HG03565 (cell line): ENCODE data around the gene CKAP2.
"Not testable (repeated sequence)": the region's sequence is repeated elsewhere in the genome, so short reads cannot be mapped to it uniquely, and the experiment has no call there.

Experiments used
- ATAC-seq: cut with Tn5 transposase; IDR thresholded peaks from one replicate; pipeline ENCODE4 v1.9.1; 2021; ENCODE audit warnings: mild to moderate bottlenecking, moderate library complexity; ENCODE audit not compliant: unreplicated experiment

CKAP2 gene, protein sequence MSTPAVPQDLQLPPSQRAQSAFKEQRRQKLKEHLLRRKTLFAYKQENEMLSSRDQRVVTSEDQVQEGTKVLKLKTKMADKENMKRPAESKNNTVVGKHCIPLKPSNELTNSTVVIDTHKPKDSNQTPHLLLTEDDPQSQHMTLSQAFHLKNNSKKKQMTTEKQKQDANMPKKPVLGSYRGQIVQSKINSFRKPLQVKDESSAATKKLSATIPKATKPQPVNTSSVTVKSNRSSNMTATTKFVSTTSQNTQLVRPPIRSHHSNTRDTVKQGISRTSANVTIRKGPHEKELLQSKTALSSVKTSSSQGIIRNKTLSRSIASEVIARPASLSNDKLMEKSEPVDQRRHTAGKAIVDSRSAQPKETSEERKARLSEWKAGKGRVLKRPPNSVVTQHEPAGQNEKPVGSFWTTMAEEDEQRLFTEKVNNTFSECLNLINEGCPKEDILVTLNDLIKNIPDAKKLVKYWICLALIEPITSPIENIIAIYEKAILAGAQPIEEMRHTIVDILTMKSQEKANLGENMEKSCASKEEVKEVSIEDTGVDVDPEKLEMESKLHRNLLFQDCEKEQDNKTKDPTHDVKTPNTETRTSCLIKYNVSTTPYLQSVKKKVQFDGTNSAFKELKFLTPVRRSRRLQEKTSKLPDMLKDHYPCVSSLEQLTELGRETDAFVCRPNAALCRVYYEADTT

GRCh38 chr13:52454820-52455676, at the start of gene CKAP2:
TSS of gene CKAP2 (plus strand) at chr13:52455478. CDS start at chr13:52455557, 79 bp downstream.
- ATAC-seq: peak; percentile 65

DNA sequence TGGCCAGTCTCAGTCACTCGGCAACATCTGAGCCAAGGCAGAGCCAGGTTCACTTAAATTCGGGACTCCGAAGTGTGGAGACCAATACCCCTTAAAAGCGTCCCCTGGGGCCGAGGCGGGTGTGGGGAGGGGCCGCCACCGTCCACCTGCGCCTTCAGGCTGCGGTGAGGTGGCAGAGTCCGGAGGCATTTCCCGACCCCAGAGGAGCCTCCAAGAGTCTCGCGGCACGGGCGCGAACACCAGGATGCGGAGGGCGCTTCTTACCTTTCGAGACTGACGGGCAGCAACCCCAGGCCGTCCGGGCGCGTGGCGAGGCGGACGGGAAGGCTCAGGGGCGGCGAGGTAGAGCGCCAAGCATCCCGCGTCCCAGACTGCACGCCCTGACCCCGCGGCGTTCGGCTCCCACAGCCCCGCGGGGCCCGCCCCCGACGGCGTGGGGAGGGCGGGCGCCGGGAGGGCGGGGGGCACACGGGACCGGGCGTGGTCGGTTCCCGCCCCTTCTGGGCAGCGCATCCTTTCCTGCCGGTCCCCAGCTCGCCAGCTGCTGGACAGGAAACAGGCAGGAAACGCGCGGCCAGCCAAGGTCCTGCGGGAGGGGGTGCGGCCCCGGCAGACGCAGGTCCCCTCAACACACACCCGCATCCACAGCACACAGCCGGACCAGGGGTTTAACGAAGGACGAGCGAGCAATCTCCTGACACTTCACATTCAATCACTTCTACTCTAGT, 49.3 kb upstream of the CKAP2 start, which contains the start of gene THSD1:
TSS of gene THSD1 (minus strand) at position 406 of the 728 bp plus-strand sequence. CDS start 3,572 bp downstream, outside the sequence.
- ATAC-seq: no peak

DNA sequence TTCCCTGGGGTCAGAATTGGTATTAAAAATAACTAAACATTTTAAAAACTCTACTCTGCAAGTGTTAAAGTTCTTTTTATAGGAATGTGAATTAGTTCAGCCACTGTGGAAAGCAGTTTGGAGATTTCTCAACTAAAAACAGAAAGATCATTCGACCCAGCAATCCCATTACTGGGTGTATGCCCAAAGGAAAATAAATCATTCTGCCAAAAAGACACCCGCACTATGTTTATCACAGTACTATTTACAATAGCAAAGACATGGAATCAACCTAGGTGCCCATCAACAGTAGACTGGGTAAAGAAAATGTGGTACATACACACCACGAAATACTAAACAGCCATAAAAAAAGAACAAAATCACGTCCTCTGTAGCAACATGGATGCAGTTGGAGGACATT, 48.6 kb upstream of the CKAP2 start:
- ATAC-seq: no peak

DNA sequence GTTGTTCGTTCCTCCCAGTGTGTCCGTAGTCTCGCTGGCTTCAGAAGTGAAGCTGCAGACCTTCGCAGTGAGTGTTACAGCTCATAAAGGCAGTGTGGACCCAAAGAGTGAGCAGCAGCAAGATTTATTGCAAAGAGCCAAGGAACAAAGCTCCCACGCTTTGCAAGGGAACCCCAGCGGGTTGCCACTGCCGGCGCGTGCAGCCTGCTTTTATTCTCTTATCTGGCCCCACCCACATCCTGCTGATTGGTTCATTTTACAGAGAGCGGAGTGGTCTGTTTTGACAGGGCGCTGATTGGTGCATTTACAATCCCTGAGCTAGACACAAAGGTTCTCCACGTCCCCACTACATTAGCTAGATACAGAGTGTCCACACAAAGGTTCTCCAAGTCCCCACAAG, 47.8 kb upstream of the CKAP2 start:
- not testable (repeated sequence) for ATAC-seq

DNA sequence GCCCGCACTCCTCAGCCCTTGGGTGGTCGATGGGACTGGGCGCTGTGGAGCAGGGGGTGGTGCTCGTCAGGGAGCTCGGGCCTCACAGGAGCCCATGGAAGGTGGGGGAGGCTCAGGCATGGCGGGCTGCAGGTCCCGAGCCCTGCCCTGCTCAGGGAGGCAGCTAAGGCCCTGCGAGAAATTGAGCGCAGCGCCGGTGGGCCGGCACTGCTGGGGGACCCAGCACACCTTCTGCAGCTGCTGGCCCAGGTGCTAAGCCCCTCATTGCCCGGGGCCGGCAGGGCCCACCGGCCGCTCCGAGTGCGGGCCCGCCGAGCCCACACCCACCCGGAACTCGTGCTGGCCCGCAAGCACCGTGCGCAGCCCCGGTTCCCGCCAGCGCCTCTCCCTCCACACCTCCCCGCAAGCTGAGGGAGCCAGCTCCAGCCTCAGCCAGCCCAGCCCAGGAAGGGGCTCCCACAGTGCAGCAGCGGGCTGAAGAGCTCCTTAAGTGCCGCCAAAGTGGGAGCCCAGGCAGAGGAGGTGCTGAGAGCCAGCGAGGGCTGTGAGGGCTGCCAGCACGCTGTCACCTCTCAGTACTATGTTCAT, 47.1 kb upstream of the CKAP2 start:
- ATAC-seq: not testable (repeated sequence)

DNA sequence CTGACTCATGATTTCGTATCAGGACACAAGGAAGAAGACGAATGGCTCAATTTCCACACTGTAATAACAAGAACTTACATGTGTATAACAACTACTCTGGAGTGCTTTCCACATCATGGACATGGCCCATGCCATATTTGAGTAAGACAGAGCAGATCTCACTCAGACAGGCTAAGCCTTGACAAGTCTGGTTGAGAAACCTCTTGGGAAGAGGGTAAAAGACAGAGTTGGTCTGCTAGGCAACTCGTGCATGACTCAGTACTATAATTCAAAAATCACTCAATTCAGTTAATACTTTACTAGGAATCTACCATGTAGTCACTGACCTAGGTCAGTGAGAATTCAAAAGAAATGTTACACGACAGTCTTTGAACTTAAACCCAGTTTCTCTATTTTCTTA, 43.6 kb upstream of the CKAP2 start:
- ATAC-seq: peak; percentile 61

DNA sequence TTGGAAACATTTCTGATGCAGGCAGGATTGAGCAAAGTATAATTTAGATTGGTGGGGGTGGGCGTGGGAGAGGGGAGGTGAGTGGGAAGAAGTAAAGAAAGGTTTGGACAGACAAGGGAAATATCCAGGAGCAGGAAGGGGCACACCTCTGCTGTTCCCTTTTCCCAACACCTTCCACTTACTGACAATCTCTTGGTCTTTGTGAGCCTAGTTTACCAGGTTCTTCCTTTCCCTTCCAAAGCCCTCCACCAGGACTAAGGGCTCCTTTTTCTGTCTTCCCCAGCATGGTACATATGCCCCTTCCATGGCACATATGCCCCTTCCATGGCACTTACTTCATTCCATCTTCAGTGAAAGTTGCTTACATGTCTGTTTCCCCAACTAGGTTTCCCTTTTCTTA, 43.1 kb upstream of the CKAP2 start:
- ATAC-seq: no peak

DNA sequence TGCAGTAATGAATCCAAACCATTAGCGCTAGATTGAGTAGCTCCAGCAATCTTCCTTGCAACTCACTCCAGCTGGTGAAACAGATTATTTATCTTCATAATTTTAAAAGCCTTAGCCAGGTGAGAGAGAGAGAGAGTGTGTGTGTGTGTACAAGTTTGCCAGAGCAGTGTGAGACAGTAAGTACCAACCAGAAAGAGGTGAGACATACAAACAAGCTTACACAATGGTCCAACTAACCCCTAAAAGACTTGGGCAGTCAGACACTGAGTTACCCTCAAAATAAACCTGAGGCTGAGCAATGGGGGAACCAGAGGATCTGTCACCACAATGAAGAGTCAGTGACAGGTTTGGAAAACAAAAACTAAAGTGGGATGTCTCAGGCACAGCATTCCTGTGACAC, 41.2 kb upstream of the CKAP2 start:
- ATAC-seq: no peak

DNA sequence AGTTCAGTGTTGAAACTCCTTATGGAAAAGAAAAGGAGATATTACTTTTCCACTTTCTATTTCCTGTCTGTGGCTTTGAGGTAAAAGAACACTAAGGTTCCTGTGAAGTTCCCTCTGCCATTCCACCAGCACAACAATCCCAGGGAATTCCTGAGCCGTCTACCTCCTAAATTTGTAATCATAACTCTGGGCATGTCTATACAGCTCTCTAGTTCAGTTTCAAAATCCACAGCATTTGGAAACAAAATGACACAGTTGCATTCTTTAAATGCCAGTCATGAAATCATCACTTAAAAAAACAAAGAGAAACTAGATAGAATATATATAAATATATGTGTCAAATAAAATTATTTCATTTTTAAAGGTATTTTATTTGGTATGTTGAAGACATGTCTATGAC, 40.3 kb upstream of the CKAP2 start:
- ATAC-seq: no peak

- ATAC-seq: no peak
Measured at GRCh38 chr13:52419080-52419479, 36.2 kb upstream of the CKAP2 start.

- no peak for ATAC-seq
Measured at GRCh38 chr13:52421216-52421615, 34.1 kb upstream of the CKAP2 start.

GRCh38 chr13:52428295-52428694, 27.0 kb upstream of the CKAP2 start:
- ATAC-seq: no peak

- ATAC-seq: no peak
Measured at GRCh38 chr13:52432456-52432855, 22.8 kb upstream of the CKAP2 start.

DNA sequence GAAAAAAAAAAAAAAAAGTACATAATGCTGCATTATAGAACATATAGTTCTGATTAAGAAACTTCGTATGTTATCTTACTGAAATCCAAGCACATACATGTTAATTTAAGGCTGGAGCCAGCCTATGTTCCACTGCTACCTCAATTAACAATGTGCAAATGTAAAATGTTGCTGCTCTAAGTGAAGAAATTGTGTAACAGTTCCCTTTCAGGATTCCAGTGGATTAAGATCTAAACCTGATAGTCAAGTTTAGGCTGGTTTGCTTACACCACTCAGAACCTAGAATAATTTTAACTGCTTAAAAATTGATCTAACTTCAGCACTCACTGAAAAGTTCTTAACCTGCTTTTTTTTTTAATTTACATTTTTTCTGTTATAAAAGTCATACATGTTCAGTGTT, 9.0 kb upstream of the CKAP2 start:
- ATAC-seq: no peak

- no peak for ATAC-seq
Measured at GRCh38 chr13:52447354-52447753, 7.9 kb upstream of the CKAP2 start.

GRCh38 chr13:52447815-52448552, 7.3 kb upstream of the CKAP2 start:
- no peak for ATAC-seq

- no peak for ATAC-seq
Measured at GRCh38 chr13:52449331-52450011, 5.8 kb upstream of the CKAP2 start.

DNA sequence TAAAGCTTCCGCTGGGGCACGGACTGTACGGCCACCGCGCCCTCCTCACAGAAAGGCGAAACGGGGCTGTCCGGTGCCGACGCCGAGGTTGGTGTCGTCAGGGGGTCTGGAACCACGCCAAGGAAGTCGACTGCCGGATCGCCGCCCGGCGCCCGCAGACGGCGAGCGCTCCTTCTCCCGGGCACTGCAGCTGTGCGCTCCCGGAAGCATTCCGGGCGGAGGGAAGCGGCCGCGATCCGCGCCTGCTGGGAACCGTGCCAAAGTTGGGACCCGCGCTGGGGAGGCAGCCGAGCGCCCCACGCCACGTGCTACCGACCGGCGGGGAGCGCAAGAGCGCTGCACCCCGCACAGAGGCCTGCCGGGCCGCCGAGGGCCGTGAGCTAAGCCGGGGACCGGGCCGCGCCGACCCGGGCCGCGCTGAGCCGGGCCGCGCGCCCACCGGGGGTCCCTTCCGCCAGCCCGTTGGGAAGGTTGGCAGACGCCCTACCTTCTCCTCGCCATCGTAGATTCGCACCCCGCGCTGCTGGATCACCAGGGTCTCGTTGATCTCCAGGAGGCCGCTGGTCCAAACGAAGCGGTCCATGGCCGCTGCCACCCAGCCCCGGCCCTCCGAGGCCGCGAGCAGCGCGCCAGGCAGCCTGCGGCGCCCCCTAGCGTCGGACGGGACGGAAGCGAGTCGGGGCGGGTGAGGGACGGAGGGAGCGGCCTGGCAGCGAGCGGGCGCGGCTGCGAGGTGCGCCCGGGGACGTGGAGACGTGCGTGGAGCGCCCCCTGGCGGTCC, 5.1 kb upstream of the CKAP2 start, which contains the start of gene VPS36:
TSS of gene VPS36 (minus strand) at position 623 of the 781 bp plus-strand sequence. CDS start at position 583, 40 bp downstream.
- peak; percentile 58 for ATAC-seq
